Forelimb muscle (tissue), 1 donor: ENCODE results near the gene TUBB2A. TPM values are rescaled to one million over a fixed set of nuclear protein-coding genes. Genes with fewer than 3 reads are reported as not detected.
"Not testable (repeated sequence)": the region's sequence is repeated elsewhere in the genome, so short reads cannot be mapped to it uniquely, and the experiment has no call there.

Experiments
- DNase-seq: peaks from one replicate; pipeline ENCODE4 v3.0.0-alpha.2; 2013; ENCODE audit warnings: low read depth
- polyA plus RNA-seq: library from polyadenylated mRNA; unstranded; fragments of 120-200 nt; gene quantifications from one replicate; pipeline ENCODE4 v1.2.1, GENCODE V29; 2013; ENCODE audit not compliant: insufficient read length

Gene TUBB2A
- polyA plus RNA-seq, 1 donor = 75.7 TPM

DNA sequence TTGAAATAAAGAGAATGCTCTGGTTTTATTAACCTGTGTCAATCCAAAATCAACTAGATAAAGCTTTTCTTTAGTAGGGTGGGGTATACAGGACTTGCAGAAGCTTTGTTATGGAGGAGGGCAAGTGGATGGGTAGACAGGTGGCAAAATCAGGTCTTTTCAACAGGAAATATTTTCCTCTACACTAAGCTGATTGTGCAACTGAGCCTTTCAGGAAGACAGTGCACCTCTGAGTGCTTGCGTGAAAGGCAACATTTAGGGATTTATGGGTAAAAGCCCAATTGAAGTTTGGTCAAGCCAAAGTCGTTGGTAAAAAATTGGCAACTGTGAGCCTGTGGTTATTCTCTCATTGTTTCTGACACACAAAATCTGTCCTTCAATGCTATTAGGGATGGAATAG is 23.8 kb upstream of the TUBB2A start:
- DNase-seq = no peak

DNA sequence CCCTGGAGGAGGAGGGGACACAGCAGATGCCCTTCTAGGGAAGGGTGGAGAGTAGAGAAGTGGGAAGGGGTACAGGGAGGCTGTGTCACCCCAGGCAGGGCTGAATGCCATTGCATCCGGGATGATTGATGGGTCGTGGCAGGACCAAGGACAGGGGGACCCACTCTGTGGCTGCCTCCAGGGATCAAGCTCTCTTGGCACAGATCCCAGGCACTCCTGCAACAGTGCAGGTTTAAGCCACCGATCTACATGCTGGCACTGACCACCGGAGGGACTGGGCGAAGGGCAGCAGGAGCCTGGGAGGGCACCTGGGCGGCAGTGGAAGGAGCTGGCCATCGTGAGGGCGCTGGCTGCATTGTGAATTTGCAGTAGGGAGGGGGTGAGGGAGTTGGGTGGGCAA is 22.6 kb upstream of the TUBB2A start:
- not testable (repeated sequence) for DNase-seq

DNA sequence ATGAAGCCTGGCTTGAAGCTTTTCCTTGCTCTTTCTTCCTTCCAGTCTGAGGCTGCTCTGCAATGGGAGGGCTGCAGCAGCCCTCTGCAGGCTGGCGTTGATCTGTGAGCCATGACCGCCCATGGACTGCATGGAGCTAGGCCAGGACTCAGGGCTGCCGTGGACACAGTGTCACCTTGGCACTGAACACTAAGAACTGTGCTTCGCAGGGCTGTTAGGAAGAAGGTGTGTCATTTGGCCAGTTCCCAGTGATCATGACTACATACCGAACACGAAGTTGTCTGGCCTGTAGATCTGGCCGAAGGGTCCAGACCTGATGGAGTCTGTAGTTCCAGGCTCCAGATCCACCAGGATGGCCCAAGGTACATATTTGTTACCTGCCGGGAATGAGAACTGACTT is 21.3 kb upstream of the TUBB2A start:
- not testable (repeated sequence) for DNase-seq

DNA sequence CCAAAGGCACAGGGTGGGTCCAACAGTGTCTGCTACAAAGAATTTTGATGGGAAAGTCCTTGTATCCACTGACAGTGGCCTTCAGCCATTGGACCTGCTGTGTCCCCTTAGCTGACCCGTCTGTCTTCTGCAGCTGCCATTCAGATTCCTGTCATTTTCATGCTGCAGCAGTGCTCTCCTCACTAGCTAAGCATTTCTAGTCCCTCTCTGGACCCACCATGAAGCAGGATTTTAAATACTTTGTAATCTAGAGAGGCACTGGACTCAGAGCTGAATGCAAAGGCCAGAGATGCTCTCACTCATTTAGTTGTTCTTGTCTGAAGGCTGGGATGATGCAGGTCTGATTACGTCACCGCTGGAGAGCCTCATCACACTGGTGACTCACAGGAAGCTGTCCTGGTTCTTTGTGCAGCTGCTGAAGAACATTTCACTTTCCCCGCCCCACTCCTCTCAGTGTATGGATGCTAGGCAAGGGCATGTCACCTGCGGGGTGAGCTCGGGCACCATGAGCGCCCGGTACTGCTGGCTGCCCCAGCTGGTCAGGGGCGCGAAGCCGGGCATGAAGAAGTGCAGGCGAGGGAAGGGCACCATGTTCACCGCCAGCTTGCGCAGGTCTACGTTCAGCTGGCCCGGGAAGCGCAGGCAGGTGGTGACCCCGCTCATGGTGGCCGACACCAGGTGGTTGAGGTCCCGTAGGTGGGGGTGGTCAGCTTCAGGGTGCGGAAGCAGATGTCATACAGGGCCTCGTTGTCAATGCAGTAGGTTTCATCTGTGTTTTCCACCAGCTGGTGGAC is 19.4 kb upstream of the TUBB2A start:
- DNase-seq = no peak

DNA sequence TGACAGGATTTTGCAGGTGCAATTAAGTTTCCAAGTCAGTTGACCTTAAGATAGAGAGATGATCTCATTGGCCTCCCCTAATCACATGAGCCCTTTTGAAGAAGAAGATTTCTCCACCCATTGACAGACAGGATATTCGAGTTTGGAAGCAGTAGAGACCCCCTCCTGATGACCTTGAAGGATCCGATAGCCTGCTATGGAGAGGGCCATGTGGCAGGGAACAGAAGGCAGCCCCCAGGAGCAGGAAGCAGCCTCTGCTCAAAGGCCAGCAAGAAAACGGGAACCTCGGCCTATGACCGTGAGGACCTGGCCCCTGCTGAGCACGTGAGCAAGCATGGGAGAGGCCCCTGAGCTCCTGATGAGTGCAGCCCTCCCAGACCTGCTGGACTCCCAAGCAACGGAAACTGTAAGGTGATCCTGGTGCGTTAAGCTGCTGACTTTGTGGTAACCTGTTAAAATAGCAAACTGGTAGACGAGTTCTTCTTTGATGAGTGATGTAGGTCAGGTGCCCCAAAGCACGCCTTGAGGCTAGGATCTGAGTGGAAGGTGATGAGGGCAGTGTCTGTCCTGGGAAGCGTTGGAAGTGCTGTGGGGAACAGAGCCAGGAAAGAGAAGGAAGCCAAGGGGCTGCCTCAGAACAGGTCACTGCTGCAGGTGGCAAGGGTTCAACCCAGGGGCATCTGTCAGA is 18.5 kb upstream of the TUBB2A start:
- DNase-seq = no peak

DNA sequence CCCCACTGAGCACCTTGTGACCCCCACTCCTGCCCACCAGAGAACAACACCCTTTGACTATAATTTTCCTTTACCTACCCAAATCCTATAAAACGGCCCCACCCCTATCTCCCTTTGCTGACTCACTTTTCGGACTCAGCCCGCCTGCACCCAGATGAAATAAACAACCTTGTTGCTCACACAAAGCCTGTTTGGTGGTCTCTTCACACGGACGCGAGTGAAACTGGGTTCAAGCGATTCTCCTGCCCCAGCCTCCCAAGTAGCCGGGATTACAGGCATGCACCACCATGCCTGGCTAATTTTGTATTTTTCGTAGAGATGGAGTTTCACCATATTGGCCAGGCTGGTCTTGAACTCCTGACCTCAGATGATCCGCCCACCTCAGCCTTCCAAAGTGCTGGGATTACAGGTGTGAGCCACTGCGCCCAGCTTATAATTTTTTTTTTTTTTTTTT is 16.3 kb upstream of the TUBB2A start:
- DNase-seq = not testable (repeated sequence)

DNA sequence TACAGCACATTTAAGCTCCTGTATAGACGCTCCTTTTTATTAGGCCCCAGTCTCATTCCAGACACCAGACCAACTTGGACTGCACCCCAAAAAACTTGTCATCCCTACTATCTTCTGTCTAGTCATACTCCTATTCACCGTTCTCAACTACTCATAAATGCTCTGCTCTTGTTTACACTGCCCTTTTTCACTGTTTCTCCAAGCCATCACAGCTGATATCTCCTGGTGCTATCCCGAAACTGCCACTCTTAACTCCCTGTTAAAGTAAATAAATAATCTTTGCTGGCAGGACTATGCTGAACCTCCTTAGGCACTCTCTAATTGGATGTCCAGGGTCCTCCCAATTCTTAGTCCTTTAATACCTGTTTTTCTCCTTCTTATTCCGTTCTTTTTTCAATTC is 15.4 kb upstream of the TUBB2A start:
- not testable (repeated sequence) for DNase-seq

DNA sequence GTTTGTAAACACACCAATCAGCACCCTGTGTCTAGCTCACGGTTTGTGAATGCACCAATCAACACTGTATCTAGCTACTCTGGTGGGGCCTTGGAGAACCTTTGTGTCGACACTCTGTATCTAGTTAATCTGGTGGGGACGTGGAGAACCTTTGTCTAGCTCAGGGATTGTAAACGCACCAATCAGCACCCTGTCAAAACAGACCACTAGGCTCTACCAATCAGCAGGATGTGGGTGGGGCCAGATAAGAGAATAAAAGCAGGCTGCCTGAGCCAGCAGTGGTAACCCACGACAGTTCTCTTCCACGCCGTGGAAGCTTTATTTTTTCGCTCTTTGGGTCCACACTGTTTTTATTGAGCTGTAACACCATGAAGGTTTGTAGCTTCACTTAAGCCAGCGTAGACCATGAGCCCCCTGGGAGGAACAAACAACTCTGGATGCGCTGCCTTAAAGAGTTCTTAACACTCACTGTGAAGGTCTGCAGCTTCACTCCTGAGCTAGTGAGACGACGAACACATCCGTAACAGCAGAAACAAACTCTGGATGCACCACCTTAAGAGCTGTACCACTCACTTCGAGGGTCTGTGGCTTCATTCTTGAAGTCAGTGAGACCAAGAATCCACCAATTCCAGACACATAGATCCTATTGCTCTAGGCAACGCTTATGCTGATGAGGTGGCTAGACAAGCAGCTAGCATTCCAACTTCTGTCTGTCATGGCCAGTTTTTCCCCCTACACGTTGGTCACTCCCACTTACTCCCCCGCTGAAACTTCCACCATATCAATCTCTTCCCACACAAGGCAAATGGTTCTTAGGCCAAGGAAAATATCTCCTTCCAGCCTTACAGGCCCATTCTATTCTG is 14.2 kb upstream of the TUBB2A start:
- not testable (repeated sequence) for DNase-seq

DNA sequence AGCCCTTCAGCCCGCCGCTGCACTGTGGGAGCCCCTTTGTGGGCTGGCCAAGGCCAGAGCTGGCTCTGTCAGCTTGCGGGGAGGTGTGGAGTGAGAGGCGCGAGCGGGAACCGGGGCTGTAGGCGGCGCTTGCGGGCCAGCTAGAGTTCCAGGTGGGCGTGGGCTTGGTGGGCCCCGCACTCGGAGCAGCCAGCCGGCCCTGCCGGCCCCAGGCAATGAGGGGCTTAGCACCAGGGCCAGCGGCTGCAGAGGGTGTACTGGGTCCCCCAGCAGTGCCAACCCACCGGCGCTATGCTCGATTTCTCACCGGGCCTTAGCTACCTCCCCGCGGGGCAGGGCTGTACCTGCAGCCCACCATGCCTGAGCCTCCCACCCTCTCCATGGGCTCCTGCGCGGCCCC is 13.3 kb upstream of the TUBB2A start:
- DNase-seq = not testable (repeated sequence)

DNA sequence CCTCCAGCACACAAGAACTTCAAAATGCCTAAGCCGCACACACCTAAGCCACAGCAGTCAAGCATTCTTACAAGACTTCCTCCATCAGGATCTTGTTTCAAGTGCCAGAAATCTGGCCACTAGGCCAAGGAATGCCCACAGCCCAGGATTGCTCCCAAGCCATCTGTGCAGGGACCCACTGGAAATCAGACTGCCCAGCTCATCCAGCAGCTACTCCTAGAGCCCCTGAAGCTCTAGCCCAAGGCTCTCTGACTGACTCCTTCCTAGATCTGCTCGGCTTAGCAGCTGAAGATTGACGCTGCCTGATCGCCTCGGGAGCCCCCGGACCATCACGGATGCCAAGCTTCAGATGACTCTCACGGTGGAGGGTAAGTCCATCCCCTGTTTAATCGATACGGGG is 10.7 kb upstream of the TUBB2A start:
- not testable (repeated sequence) for DNase-seq

DNA sequence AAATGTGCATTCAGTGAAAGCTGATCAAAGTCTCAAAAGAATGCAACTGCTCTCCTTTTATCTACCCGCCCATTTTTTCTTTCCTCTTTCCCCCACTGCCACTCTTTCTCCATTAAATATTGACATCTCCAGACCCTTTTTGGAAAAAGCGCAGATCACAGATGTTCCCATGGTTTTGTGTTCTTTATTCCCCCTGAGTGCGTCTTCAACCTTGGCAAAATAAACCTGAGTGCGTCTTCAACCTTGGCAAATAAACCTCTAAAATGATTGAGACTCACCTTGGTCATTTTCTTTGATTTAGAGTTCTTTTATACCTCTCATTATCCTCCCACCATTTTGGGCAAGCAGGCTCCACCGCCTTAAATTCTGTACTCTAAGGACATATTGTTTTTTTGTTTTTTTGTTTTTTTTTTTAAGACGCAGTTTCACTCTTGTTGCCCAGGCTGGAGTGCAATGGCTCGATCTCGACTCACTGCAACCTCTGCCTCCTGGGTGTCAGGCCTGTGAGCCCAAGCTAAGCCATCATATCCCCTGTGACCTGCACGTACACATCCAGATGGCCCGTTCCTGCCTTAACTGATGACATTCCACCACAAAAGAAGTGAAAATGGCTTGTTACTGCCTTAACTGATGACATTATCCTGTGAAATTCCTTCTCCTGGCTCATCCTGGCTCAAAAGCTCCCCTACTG is 9.3 kb upstream of the TUBB2A start:
- DNase-seq = not testable (repeated sequence)

DNA sequence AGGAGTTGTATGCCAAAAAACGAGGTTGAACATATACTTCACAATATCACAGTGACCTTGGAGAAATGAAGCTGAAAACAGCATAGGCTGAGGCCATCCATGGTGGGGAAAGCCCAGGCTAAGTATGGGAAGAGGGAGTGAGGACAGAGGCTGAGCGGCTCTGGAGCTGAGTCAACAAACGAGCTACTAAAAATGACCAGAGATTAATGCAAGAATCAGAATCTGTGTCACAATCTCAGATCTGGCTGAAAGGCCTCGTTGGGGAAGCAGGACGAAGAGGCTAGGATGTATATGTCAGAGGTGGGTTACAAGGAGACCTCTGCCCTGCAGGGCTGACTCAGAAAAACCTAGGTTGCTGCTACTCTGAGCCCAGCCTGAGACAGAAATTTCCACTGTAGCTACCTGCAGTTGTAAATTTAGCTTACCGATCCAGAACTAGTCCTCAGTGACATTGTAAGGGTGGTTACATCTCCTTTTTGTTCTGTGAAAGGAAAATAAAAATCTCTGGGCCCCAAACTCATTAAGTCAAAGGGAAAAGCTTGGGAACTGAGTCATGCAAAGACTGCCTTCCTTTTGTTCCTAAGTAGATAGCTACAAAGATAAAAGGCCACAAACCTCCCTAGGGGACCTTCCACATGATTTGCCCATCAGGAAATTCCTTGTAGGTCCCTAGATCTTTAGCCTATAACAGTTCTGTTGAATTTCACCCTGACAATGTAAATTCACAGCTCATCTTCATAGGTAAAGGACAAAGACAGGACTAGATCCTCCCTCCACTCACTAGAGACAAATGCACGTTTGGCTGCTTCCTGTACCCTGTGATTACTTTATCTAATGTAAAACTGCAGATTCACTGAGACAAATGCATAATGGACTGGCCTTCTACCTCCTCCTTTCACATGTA is 8.5 kb upstream of the TUBB2A start:
- DNase-seq = no peak

DNA sequence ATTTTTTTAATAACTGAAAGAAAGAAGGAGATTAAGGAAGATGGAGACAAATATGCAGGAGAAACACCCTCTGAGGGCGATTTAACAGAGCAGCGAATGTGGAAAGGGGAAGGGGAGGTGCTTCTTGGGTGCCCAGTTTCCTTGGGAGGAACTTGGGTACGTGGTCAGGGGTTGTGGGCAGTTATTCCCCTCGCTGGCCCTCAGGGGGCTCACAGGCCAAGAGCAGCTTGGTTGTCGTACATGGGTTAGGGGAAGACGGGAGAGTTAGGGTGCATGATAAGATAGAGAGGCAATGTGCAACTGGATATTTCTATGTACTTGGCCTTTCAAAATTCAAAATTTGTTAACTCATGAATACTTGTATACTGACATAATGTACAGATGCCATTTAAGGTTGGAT is 7.0 kb upstream of the TUBB2A start:
- no peak for DNase-seq

DNA sequence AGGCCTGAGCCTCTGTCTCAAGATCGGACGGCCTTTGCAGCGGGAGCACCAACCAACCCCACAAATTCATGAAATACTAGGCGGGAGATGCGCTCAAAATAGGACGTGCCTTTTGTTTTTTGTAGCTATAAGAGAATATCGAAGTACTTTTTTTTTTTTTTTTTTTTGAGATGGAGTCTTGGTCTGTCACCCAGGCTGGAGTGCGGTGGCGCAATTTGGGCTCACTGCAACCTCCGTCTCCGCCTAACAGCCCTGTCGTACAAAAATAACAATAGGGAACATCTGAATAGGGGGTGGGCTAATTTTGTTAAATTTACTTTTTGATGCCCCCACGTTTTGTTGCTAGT is 5.9 kb upstream of the TUBB2A start:
- DNase-seq = no peak

DNA sequence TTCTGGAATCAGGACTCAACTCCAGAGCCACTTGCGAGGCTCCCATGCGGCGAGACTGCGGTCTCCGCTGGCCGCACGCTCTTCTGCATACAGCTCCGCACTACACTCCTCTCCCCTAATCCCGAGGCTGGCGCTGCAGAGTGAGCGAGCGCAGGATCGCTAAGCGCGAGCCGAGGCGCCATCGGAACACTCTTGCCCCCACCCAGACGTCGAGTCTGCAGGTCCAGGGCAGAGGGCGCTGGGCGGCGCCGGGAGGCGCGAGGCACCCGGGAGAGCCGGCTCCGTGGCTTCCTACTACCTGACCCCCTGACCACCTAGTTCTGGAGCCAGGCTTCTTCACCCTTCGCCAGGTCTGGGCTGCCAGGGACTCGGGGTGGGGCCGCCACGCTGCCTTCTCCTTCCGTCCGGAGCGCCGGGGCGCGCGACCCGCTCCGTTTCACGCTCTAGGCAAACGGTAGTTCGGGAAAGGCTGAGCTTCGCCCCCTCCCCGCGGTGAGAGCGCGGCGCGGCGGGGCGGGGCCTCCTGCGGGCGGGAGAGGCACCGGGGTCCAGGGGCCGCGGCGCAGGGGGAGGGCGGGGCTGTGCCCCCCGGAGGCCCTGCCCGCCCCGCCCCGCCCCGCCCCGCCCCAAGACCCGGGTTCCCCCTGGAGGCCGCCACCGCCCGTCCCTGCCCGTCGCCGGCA is 5.4 kb upstream of the TUBB2A start:
- DNase-seq = no peak

DNA sequence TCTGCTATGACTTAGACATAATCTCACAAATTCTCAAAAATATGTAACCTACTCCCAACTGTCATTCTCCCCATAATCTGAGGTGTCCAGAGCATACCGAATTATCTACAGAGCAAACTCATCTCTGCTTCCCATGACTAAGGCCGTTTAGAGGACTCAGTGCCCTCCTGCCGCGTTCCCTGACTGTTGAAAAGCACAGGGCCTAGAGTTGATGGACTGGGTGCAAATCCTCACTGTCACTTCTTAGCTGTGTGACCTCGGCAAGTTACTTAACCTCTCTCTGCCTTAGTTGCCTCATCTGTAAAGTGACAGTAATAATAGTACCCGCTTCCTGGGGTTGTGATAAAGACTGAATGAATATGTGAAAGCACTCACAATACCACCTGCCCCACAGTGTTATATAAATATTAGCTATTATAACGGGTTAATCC is 4.7 kb upstream of the TUBB2A start:
- DNase-seq = no peak

DNA sequence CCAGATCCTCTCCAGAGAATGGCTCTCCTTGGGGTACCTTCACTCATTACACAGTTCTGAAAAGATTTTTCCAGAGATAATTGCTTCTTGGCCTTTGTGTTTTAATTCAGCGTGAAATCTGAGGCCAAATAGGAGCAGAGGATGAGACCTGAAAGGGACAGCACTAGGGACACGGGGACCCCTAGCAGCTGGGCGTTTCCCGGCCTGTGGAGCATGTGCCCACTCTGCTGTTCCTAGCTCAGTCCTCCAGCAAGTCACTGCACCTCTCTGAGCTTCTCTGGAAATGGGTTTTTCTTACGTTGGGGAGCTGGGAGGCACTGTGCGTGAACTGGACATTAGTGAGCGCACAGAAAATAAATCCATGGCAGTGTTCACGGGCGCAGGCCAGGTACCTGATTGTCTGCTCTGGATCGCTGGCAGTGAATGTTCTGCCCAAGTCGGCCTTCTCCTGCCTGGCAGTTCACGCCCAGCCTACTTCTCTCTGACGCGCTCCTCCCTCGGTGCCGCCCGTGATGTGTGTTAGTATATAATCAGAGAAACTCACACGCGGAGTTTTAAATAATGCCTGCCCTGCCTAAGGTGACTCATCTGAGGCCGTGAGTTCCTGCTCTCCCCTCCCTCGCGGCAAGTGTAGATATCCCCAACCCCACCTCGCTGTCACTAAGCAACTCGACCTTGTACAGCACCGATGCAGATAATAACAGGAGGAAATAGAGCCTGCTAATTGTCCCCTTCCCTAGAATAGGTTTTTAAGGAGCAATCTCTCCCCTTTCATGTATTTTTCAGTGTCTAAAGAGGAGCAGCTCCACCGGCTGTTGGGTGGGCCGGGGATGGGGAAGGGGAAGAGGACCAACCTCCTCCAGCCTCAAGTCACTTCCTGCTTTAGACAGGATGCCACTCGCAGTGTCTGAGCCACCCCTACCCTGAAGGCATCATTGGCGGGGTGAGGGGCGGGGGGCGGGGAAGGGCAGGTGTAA is 2.7 kb upstream of the TUBB2A start:
- no peak for DNase-seq

DNA sequence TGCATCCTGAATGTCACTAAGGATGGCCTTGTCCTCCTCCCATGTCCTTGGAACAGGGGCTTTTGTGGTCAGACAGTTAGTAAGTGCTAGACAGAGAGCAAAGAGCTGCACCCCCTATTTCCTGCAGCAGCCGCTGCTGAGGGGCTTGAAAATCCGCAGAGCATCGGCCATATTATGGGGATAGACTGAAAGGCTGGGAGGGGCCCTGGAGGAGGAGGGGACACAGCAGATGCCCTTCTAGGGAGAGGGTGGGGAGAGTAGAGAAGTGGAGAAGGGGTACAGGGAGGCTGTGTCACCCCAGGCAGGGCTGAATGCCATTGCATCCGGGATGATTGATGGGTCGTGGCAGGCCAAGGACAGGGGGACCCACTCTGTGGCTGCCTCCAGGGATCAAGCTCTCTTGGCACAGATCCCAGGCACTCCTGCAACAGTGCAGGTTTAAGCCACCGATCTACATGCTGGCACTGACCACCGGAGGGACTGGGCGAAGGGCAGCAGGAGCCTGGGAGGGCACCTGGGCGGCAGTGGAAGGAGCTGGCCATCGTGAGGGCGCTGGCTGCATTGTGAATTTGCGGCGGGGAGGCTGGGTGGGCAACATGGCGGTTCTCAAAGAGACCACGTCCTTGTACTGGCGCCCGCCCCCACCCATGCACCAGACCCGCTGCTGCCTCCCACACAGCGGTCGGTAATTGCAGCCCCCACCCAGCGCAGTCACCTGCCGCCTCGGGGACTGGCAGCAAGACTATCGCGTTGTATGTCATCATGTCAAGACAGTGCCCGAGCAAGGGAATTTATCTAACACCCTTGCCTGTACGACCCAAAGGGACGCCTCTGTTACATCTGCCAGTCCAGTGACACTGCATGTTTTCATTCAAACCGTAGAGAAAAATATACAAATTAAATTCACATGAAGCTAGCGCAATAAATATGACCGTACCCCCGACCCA is 887 bp downstream of the TUBB2A start:
- DNase-seq = not testable (repeated sequence)
